ENCODE measurements around the gene CCNK.

GRCh38 chr14:99513946-99514551, 32.8 kb downstream of the CCNK start:
- no peak for TF ChIP-seq CTCF (conservative IDR thresholded peaks at IDR 0.05; ENCODE audit: low read length)
- no peak for TF ChIP-seq EZH2phosphoT487 (IDR thresholded peaks at IDR 0.05; ENCODE audit: borderline replicate concordance)

Data from Loucy (cell line).